NCI-H774 (cell line): ENCODE data around the gene IGFBP4.
"Not testable (repeated sequence)": the region's sequence is repeated elsewhere in the genome, so short reads cannot be mapped to it uniquely, and the experiment has no call there.

Source experiments
- DNase-seq: peaks from one replicate; lab custom pipeline; 2025; lab: John Stamatoyannopoulos, UW

Gene IGFBP4

DNA sequence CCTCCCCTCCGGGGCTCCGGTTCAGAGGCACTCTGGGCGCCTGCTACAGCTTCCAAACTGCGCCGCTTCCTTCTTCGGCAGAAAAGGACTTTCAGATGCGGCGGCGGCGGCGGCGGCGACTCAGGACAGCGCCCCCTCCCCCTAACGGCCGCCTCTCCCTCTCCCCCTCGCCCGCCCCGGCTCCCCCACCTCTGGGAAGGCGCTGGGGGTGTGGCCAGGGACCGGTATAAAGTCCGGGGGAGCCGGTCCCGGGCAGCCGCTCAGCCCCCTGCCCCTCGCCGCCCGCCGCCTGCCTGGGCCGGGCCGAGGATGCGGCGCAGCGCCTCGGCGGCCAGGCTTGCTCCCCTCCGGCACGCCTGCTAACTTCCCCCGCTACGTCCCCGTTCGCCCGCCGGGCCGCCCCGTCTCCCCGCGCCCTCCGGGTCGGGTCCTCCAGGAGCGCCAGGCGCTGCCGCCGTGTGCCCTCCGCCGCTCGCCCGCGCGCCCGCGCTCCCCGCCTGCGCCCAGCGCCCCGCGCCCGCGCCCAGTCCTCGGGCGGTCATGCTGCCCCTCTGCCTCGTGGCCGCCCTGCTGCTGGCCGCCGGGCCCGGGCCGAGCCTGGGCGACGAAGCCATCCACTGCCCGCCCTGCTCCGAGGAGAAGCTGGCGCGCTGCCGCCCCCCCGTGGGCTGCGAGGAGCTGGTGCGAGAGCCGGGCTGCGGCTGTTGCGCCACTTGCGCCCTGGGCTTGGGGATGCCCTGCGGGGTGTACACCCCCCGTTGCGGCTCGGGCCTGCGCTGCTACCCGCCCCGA is at the start of gene IGFBP4:
IGFBP4 (plus strand) TSS at position 255 of the 792 bp plus-strand sequence; CDS start at position 541, 286 bp downstream.
- DNase-seq = peak; percentile 31

DNA sequence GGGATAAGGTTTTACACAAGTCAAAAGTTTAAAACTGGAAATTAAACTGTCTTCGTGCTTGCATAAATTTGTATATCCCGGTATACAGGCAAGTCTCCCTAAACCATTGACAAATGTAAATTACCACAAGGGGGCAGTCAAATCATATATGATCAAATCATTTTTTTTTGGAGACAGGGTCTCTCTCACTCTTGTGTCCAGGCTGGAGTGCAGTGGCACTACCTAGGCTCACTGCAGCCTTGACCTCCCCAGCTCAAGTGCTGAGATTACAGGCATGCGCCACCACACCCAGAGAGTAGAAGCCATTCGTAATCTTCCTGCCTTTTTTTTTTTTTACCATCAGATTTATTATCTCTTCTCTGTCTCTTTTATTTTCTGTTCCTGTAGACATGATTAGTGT is 44.1 kb upstream of the IGFBP4 start:
- peak; percentile 19 for DNase-seq

- no peak for DNase-seq
Measured at GRCh38 chr17:40402668-40403067, 40.6 kb upstream of the IGFBP4 start.

GRCh38 chr17:40404003-40404402 is 39.2 kb upstream of the IGFBP4 start:
- DNase-seq = no peak

DNA sequence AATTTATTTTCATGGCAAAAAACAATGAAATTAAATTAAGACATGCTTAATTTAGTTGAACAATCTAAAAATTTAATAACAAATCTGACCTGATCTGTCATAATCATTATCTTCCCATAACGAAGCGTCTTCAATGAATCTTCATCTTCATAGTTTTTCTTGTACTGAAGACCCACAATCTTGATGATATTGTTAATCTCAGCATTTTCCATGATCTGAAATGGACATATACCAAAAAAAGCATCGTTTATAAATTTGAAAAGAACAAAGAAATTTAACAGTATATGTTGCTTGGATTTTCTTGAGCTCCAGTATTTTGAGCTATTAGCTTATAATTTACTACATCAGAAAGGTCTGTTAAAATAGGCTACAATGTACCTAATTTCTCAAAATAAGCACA is 35.8 kb upstream of the IGFBP4 start:
- DNase-seq = no peak

DNA sequence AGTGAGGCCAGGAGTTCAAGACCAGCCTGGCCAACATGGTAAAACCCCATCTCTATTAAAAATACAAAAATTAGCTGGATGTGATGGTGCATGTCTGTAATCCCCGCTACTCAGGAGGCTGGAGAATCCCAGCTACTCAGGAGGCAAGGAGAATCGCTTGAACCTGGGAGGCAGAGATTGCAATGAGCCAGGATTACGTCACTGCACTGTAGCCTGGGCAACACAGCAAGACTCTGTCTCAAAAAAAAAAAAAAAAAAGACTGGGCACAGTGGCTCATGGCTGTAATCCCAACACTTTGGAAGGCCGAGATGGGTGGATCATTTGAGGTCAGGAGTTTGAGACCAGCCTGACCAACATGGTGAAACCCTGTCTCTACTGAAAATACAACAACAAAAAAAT is 33.7 kb upstream of the IGFBP4 start:
- not testable (repeated sequence) for DNase-seq

GRCh38 chr17:40410082-40410481 is 33.2 kb upstream of the IGFBP4 start:
- DNase-seq = no peak

DNA sequence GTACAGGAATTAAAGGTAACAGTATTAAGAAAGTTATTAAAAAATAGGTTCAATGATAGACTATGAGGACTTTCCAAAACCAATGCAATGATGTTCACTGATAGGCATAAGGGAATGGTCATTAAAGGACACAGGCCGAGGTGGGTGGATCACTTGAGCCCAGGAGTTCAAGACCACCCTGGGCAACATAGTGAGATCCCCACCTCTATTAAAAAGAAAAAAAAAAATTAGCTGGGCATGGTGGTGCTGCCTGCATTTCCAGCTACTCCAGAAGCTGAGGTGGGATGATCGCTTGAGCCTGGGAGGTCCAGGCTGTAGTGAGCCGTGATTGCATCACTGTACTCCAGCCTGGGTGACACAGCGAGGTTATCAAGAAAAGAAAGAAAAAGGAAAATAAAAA is 31.4 kb upstream of the IGFBP4 start:
- no peak for DNase-seq

- no peak for DNase-seq
Measured at GRCh38 chr17:40412880-40413279, 30.4 kb upstream of the IGFBP4 start.

- not testable (repeated sequence) for DNase-seq
Measured at GRCh38 chr17:40414312-40414711, 28.9 kb upstream of the IGFBP4 start.

DNA sequence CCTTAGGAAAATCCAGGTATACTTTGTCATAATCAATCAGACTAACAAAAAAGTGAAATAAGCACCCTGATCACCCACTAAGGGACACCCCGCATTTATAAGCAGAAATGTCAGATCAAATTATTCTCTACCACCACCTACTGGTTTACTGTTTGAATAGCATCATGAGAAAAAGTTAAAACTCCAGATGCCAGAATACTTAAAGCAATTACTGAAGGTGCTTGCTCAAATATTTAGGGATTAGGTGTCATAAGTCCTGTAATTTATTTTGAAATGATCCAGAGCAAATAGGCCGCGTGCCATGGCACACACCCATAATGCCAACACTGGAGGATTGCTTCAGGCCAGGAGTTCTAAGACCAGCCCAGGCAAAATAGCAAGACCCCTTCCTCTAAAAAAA is 27.9 kb upstream of the IGFBP4 start:
- peak; percentile 18 for DNase-seq

DNA sequence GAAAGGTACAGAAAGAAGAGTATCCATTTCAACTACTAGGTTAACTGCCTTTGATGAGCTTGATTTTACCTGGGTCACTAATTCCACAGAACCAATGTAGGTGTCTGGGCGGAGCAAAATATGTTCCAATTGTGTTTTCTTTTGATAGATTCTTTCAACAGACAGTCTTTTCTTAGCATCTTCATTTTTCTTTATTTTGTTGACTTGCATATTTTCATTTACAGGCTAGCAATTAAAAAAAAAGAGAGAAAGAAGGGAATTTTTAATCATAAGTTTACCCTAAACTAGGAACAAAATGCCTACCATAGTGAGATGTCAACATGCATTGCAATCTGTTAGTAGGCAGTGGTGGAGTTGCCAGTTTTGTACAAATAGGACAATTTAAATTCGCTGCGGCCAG is 26.6 kb upstream of the IGFBP4 start:
- DNase-seq = no peak

DNA sequence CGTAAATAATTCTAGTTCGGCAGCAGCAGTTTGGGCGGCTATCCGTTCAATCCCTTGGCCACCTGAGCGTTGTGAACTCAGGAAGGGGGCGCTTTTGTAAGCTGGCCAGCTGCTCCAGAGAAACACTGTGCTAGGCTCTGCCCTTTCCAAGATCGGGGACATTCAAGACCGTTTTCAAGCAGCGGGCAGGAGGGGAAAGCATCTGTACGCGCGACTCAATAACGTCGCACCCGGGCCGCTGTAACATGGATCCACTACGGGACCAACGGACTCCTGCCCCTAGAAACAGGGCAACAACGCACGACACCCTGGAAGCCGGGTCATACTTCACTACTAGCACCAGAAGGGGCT is 26.0 kb upstream of the IGFBP4 start:
- DNase-seq = peak; percentile 13

GRCh38 chr17:40417609-40418427 is 25.4 kb upstream of the IGFBP4 start, which contains the start of gene TOP2A:
Gene TOP2A, minus strand, starts transcription at chr17:40417896. Its CDS starts 105 bp downstream, at chr17:40417791.
- peak; percentile 100 for DNase-seq

DNA sequence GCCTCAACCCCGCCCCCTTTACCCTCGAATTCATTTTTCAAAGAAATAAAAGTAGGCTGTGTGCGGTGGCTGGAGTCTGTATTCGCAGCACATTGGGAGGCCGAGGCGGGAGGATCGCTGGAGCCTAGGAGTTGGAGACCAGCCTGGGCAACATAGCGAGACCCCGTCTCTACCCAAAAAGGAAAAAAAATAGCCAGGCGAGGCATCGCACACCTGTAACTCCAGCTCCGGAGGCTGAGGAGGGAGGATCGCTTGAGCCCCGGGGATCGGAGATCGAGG is 24.9 kb upstream of the IGFBP4 start:
- no peak for DNase-seq

- peak; percentile 59 for DNase-seq
Measured at GRCh38 chr17:40419559-40420331, 23.5 kb upstream of the IGFBP4 start.

DNA sequence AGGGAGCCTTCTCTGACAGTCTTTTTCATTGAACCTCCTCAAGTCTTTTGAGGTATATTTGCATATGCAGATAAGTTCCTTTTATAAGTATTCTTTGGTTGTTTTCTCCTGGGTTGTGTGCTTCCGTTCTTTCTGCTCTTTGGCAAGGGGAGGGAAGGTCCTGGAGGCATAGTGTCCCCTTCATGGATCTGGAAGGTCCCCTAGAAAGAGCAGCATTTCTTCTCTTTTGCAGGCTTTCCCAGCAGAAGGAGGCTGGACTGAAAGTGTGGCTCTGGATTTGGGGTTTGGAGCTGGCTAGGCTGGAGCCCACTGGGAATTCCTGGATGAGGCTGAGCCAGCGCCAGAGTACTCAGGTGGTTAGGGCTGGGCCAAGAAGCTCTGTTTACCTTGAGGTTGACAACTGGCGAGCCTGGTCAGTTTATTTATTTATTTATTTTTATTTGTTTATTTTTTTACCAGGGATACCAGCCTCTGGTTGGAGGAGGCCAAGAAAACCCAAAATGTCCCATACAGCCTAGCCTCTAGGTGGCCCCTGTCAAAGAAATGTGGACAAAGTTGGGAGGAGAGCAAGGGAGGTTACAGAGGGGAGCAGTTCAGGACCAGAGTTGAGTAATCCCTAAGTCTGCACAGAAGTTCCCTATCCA is 20.1 kb upstream of the IGFBP4 start:
- DNase-seq = no peak

DNA sequence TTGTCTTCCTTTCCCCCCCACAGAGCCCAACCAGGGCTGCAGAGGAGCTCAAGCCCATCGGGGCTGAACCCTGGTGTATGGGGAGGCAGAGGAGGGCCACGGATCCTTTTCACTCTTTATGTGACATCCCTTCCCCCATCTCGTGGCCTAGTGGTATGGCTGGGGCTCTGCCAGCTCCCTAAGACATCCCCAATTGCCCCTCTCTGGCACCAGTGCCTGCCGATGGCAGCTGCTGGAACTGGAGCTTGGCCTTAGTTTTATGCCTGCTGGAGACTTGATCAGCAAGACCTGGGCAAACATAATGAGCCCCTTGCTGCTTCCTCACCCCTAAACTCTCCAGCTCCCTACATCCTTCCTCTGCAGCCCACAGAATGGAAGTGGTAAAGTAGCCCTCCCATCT is 17.5 kb upstream of the IGFBP4 start:
- DNase-seq = no peak

- DNase-seq = no peak
Measured at GRCh38 chr17:40427002-40427491, 16.2 kb upstream of the IGFBP4 start.

GRCh38 chr17:40430272-40431230 is 12.7 kb upstream of the IGFBP4 start:
- no peak for DNase-seq

DNA sequence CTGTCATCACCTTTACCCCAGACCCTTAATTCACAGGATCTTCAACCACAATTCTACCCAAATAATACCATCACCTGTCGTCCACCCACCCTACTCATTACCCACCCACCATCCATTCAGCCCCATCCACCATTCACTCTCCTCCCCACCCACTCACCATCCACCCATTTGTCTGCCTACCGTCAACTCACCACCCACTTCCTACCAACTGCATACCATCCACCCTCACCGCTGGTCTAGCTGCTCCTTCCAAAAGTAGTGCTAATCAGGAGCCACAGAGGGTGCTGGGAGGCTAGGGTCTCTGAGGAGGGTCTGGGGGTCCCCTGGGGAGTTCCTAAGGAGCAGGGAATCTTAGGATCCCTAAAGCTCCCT is 12.0 kb upstream of the IGFBP4 start:
- no peak for DNase-seq
